HepG2 (cell line): ENCODE results near the gene CLASP2. TPM values are rescaled to one million over a fixed set of nuclear protein-coding genes. Genes with fewer than 3 reads are reported as not detected.
"Not testable (repeated sequence)": the region's sequence is repeated elsewhere in the genome, so short reads cannot be mapped to it uniquely, and the experiment has no call there.

Experiments used
- ATAC-seq: fragments of 200-7000 bp; cut with Tn5 transposase; 3 replicates; pipeline ENCODE4 v1.9.1; 2020; ENCODE audit warnings: mild to moderate bottlenecking, moderate library complexity
- BruUV-seq: library from RNA; stranded (reverse); fragments of 400-500 nt; replicated peaks from 2 replicates; lab custom pipeline; 2021; lab: Mats Ljungman, UMichigan
- CTCF ChIA-PET: fragments of 300-600 bp; formaldehyde crosslinking; extraction: SDS; loops from one replicate; lab custom pipeline; 2021; ENCODE audit warnings: low total read pairs, inconsistent platforms, low intra/inter-chr PET ratio; lab: Yijun Ruan, JAX
- POLR2A ChIA-PET: fragments of 350-600 bp; sonication (Branson Sonifier 250); formaldehyde crosslinking; loops from one replicate; lab custom pipeline; 2020; ENCODE audit warnings: antibody characterized with exemption, inconsistent platforms; lab: Yijun Ruan, JAX
- DNase-seq: peaks from one replicate; pipeline ENCODE4 v3.0.0-alpha.2; 2015; ENCODE audit warnings: low spot score
- FAIRE-seq: peaks from 3 replicates; lab custom pipeline; 2011; peaks lifted over from hg19 to GRCh38; lab: Jason Lieb, UNC
- H2AFZ ChIP-seq: one replicate; pipeline ENCODE4 v1.6.1; 2011; ENCODE audit warnings: low read length, inconsistent platforms
- H3K27ac ChIP-seq: fragments of 300-600 bp; 3 replicates; pipeline ENCODE4 v1.8.0; 2011; ENCODE audit warnings: mixed run types, mild to moderate bottlenecking, mixed read lengths, low read length, inconsistent platforms; ENCODE audit not compliant: insufficient read depth; ENCODE audit errors: extremely low read length
- H3K27me3 ChIP-seq, 2 experiments: fragments of 200-600 bp in 1 of 2; 2 replicates in 1 of 2; 3 replicates in 1 of 2; pipeline versions ENCODE4 v1.6.0 to v1.8.0; 2011; ENCODE audit warnings: low read length in 2 of 2, mild to moderate bottlenecking in 2 of 2, moderate library complexity in 2 of 2, inconsistent platforms in 1 of 2; ENCODE audit not compliant: insufficient read depth in 2 of 2, control insufficient read depth in 1 of 2
- H3K36me3 ChIP-seq, 2 experiments: fragments of 200-600 bp in 1 of 2; replicated peaks in 1 of 2; 2 replicates in 1 of 2; 3 replicates in 1 of 2; pipeline versions ENCODE4 v1.5.1 to v1.8.0; 2011; ENCODE audit warnings: low read length in 2 of 2, inconsistent platforms in 1 of 2; ENCODE audit not compliant: insufficient read depth in 2 of 2, control insufficient read depth in 1 of 2
- H3K4me1 ChIP-seq: 2 replicates; pipeline ENCODE4 v1.5.1; 2012; ENCODE audit warnings: low read length, inconsistent platforms; ENCODE audit not compliant: insufficient read depth
- H3K4me2 ChIP-seq: 2 replicates; pipeline ENCODE4 v1.6.0; 2011; ENCODE audit warnings: low read depth, low read length, inconsistent platforms
- H3K4me3 ChIP-seq, 3 experiments: fragments of 200-600 bp in 1 of 3; sonication (generic), shearing (Covaris generic) in 1 of 3; replicated peaks in 1 of 3; 2 replicates each; pipeline ENCODE4 v1.5.1; 2011 to 2016; ENCODE audit warnings: low read length in 3 of 3, inconsistent platforms in 2 of 3, low read depth in 2 of 3, mild to moderate bottlenecking in 2 of 3, control low read depth in 1 of 3, mixed read lengths in 1 of 3; ENCODE audit not compliant: insufficient read depth in 1 of 3
- H3K79me2 ChIP-seq: one replicate; pipeline ENCODE4 v1.6.1; 2011; ENCODE audit warnings: low read length, inconsistent platforms; ENCODE audit not compliant: insufficient read depth
- H3K9ac ChIP-seq: 2 replicates; pipeline ENCODE4 v1.6.0; 2011; ENCODE audit warnings: mild to moderate bottlenecking, low read depth, low read length, inconsistent platforms; ENCODE audit not compliant: insufficient read depth
- H3K9me3 ChIP-seq: 2 replicates; pipeline ENCODE4 v1.5.1; 2012; ENCODE audit warnings: mild to moderate bottlenecking, low read length
- H4K20me1 ChIP-seq: 2 replicates; pipeline ENCODE4 v1.6.0; 2011; ENCODE audit warnings: inconsistent platforms, mild to moderate bottlenecking, low read length, moderate library complexity; ENCODE audit not compliant: insufficient read depth
- CBX2 ChIP-seq, 2 experiments: fragments of 200-600 bp in 1 of 2; sonication (generic); formaldehyde crosslinking in 1 of 2; IDR thresholded peaks; 2 replicates each; pipeline versions ENCODE4 v1.7.0 to v1.8.1; 2018 to 2022; ENCODE audit warnings: low read depth in 2 of 2, low read length in 1 of 2, mild to moderate bottlenecking in 1 of 2, missing genetic modification reagents in 1 of 2
- GABPB1 ChIP-seq: IDR thresholded peaks from 2 replicates; pipeline ENCODE4 v1.6.1; 2016; ENCODE audit warnings: mild to moderate bottlenecking, missing genetic modification reagents, moderate library complexity, missing compliant biosample characterization
- HDAC2 ChIP-seq: sonication (generic); formaldehyde crosslinking; IDR thresholded peaks from 2 replicates; pipeline ENCODE4 v1.4.0; 2020; ENCODE audit warnings: missing genetic modification reagents
- HOXA9 ChIP-seq: sonication (generic); formaldehyde crosslinking; IDR thresholded peaks from 2 replicates; pipeline ENCODE4 v1.8.1; 2022; ENCODE audit warnings: missing genetic modification reagents, mild to moderate bottlenecking, moderate library complexity, borderline replicate concordance
- NFKB2 ChIP-seq: sonication (generic); formaldehyde crosslinking; IDR thresholded peaks from 2 replicates; pipeline ENCODE4 v1.4.0; 2020; ENCODE audit warnings: missing genetic modification reagents, borderline replicate concordance
- PTBP1 ChIP-seq: fragments of 200-400 bp; formaldehyde crosslinking; IDR thresholded peaks from 2 replicates; pipeline ENCODE4 v1.6.1; 2018; ENCODE audit warnings: low read length, low read depth; ENCODE audit not compliant: poor library complexity, severe bottlenecking
- SIN3B ChIP-seq: fragments of 150-350 bp; IDR thresholded peaks from 2 replicates; pipeline ENCODE4 v1.6.1; 2014; ENCODE audit warnings: low read length
- ZMAT5 ChIP-seq: sonication (generic); formaldehyde crosslinking; IDR thresholded peaks from 2 replicates; pipeline ENCODE4 v1.5.0; 2020; ENCODE audit warnings: mild to moderate bottlenecking, low read depth, missing genetic modification reagents, borderline replicate concordance
- ZNF337 ChIP-seq: sonication (generic); formaldehyde crosslinking; IDR thresholded peaks from 2 replicates; pipeline ENCODE4 v1.5.1; 2020; ENCODE audit warnings: missing genetic modification reagents, low read depth, mild to moderate bottlenecking, borderline replicate concordance
- ZNF431 ChIP-seq: sonication (generic); formaldehyde crosslinking; IDR thresholded peaks from 2 replicates; pipeline ENCODE4 v1.9.0; 2022; ENCODE audit warnings: missing genetic modification reagents, low read depth, mild to moderate bottlenecking, borderline replicate concordance
- ZNF629 ChIP-seq: sonication (generic); formaldehyde crosslinking; conservative IDR thresholded peaks from 2 replicates; pipeline ENCODE4 v1.5.0; 2020; ENCODE audit warnings: missing genetic modification reagents
- ZNF761 ChIP-seq: sonication (generic); formaldehyde crosslinking; conservative IDR thresholded peaks from 2 replicates; pipeline ENCODE4 v1.4.0; 2020; ENCODE audit warnings: mild to moderate bottlenecking, missing genetic modification reagents
- WGBS: methylation state at CpG from one replicate; pipeline ENCODE4 v1.1.6; 2017; ENCODE audit warnings: low lambda C conversion rate; 5-methylcytosine and 5-hydroxymethylcytosine counted together
- in situ Hi-C: cut with HindIII; loops from 2 replicates; pipeline ENCODE4 v1.10.0; 2017; ENCODE audit warnings: low pct_unique_long_range_greater_than_20kb; ENCODE audit not compliant: extremely low pct_ligation_motif_present
- intact Hi-C: fragments of 100-400 bp; cut with micrococcal nuclease; formaldehyde crosslinking; loops from one replicate; pipeline ENCODE4 v1.10.0; 2022; ENCODE audit not compliant: unreplicated experiment
- polyA plus RNA-seq, 8 experiments: library from polyadenylated mRNA; depleted of rRNA in 3 of 8; stranded (reverse) in 7 of 8; unstranded in 1 of 8; fragments of >200 nt; fragmentation: Illumina TruSeq in 4 of 8; extraction: Trizol in 4 of 8; gene quantifications; 2 replicates each; pipeline versions ENCODE4 v1.2.1 to v1.2.3, GENCODE V29; 2011 to 2016; ENCODE audit warnings: low read depth in 4 of 8, missing spikeins in 1 of 8, mixed read lengths in 1 of 8; ENCODE audit not compliant: insufficient read depth in 1 of 8
- total RNA-seq, 5 experiments: library from RNA; depleted of rRNA; stranded (reverse); fragments of >200 nt; fragmentation: Illumina TruSeq; extraction: Trizol; gene quantifications; 2 replicates each; pipeline ENCODE4 v1.2.3, GENCODE V29; 2016; ENCODE audit warnings: low read depth in 1 of 5

Gene CLASP2
- total and polyA plus RNA-seq, 2 of the 13 experiments (the other 11 are each of a cell fraction or from before 2014, with no cell fraction given) = 15.7 to 34.8 TPM

GRCh38 chr3:33658039-33658438 is 60.0 kb downstream of the CLASP2 start:
- Histone ChIP-seq H4K20me1 (no peaks in the 10 kb centered on the region), H3K27ac (no peak overlapping the region), H3K79me2 (peaks cover 7% of the 10 kb centered on the region), H3K27me3 (no peaks in the 10 kb centered on the region), H3K9me3 (no peaks in the 10 kb centered on the region), H3K9ac (no peak overlapping the region), H3K4me1 (peaks cover 16% of the 10 kb centered on the region), H3K4me3 (no peak overlapping the region), H3K36me3 (no peaks in the 10 kb centered on the region), H3K4me2 (no peak overlapping the region), H2AFZ (no peak overlapping the region)
- ChIA-PET CTCF (no interaction called here), POLR2A (no interaction called here)
- in situ Hi-C loops (no loop called here), intact Hi-C loops (no loop called here)
- ATAC-seq (no peak), DNase-seq (no peak), FAIRE-seq (no peak)
- no TSS peak for BruUV-seq
- 98% methylated on average over 1 of the region's 1 CpG for WGBS
- no peak for TF ChIP-seq SIN3B
- 0 out of 2 replicates have a peak, but pooled peaks have one; percentile 9 for TF ChIP-seq ZNF629 (CRISPR knock-in tag)

GRCh38 chr3:33652736-33653135 is 65.3 kb downstream of the CLASP2 start:
- no TSS peak for BruUV-seq
- H3K4me3 ChIP-seq = no peak overlapping the region
- H3K4me1 ChIP-seq = no peaks in the 10 kb centered on the region
- ChIA-PET POLR2A (no interaction called here), CTCF (no interaction called here)
- DNase-seq = no peak
- intact Hi-C loops = no loop called here
- H3K9me3 ChIP-seq = no peaks in the 10 kb centered on the region
- ATAC-seq = no peak
- H3K27ac ChIP-seq = no peak overlapping the region
- H3K4me2 ChIP-seq = no peak overlapping the region
- in situ Hi-C loops = no loop called here
- WGBS = 95% methylated on average over 2 of the region's 2 CpGs
- H3K79me2 ChIP-seq = peaks cover 5% of the 10 kb centered on the region
- no peaks in the 10 kb centered on the region for H3K27me3 ChIP-seq
- FAIRE-seq = no peak
- no peaks in the 10 kb centered on the region for H3K36me3 ChIP-seq
- no peak overlapping the region for H2AFZ ChIP-seq
- H4K20me1 ChIP-seq = no peaks in the 10 kb centered on the region
- no peak overlapping the region for H3K9ac ChIP-seq
- TF ChIP-seq NFKB2 (CRISPR knock-in tag) = no peak
- no peak for TF ChIP-seq ZNF337 (CRISPR knock-in tag)
- no peak for TF ChIP-seq HOXA9 (CRISPR knock-in tag)
- no peak for TF ChIP-seq ZNF431 (CRISPR knock-in tag)
- TF ChIP-seq ZMAT5 (CRISPR knock-in tag) = no peak
- TF ChIP-seq ZNF761 (CRISPR knock-in tag) = no peak
- TF ChIP-seq CBX2 (IDR thresholded peaks at IDR 0.05; ENCODE audit: low read depth, low read length) = no peak
- TF ChIP-seq CBX2 (CRISPR knock-in tag; IDR thresholded peaks at IDR 0.05; ENCODE audit: low read depth) = no peak
- no peak for TF ChIP-seq HDAC2 (CRISPR knock-in tag)
- TF ChIP-seq GABPB1 (CRISPR knock-in tag) = no peak
- TF ChIP-seq PTBP1 = no peak
- TF ChIP-seq, all 625 proteins: peak for 0

- H3K4me3 ChIP-seq, BruUV-seq, ATAC-seq, H3K9me3 ChIP-seq, H3K27ac ChIP-seq, H3K9ac ChIP-seq, H3K36me3 ChIP-seq, H3K4me1 ChIP-seq, H3K79me2 ChIP-seq, FAIRE-seq, intact Hi-C loops, in situ Hi-C loops, H4K20me1 ChIP-seq, H3K4me2 ChIP-seq, H3K27me3 ChIP-seq, POLR2A ChIA-PET, CTCF ChIA-PET, H2AFZ ChIP-seq, DNase-seq: not testable (repeated sequence)
- WGBS = 96% methylated on average over 4 of the region's 4 CpGs
Measured at GRCh38 chr3:33651101-33651500, 67.0 kb downstream of the CLASP2 start.
